Activated T-helper 9 cell treated with anti-CD3 and anti-CD28 coated beads, Interleukin-2, amount 50 U/mL, for 16 hours (primary cell): ENCODE results near the gene TPRX1.
"Not testable (repeated sequence)": the region's sequence is repeated elsewhere in the genome, so short reads cannot be mapped to it uniquely, and the experiment has no call there.

Source experiments
- DNase-seq: peaks from one replicate; pipeline ENCODE4 v3.0.0-alpha.2; 2020; ENCODE audit warnings: low read depth

Gene TPRX1

GRCh38 chr19:47766670-47767069 lies 37.7 kb downstream of the TPRX1 start:
- no peak for DNase-seq

GRCh38 chr19:47766359-47766620 lies 38.1 kb downstream of the TPRX1 start:
- DNase-seq, result no peak

GRCh38 chr19:47765523-47766358 lies 38.6 kb downstream of the TPRX1 start:
- DNase-seq, result peak; percentile 29

- not testable (repeated sequence) for DNase-seq
These were observed 39.6 kb downstream of the TPRX1 start for GRCh38 chr19:47764705-47765104.

- DNase-seq, result no peak
These were observed 41.6 kb downstream of the TPRX1 start for GRCh38 chr19:47762615-47763308.

GRCh38 chr19:47762151-47762550 lies 42.2 kb downstream of the TPRX1 start:
- DNase-seq, result no peak

GRCh38 chr19:47761566-47761965 lies 42.8 kb downstream of the TPRX1 start:
- DNase-seq, result no peak

GRCh38 chr19:47760632-47760999 lies 43.7 kb downstream of the TPRX1 start:
- DNase-seq, result no peak

- no peak for DNase-seq
These were observed 45.9 kb downstream of the TPRX1 start for GRCh38 chr19:47758443-47758804.

- no peak for DNase-seq
These were observed 46.5 kb downstream of the TPRX1 start for GRCh38 chr19:47757617-47758442.

- DNase-seq, result no peak
These were observed 47.3 kb downstream of the TPRX1 start for GRCh38 chr19:47756953-47757608.

- DNase-seq, result no peak
These were observed 47.8 kb downstream of the TPRX1 start for GRCh38 chr19:47756627-47756929.

- DNase-seq, result no peak
These were observed 48.4 kb downstream of the TPRX1 start for GRCh38 chr19:47755762-47756626.

GRCh38 chr19:47755065-47755761 lies 49.1 kb downstream of the TPRX1 start:
- no peak for DNase-seq

GRCh38 chr19:47754206-47755064 lies 49.9 kb downstream of the TPRX1 start:
- DNase-seq, result no peak

GRCh38 chr19:47752440-47753211 lies 51.7 kb downstream of the TPRX1 start:
- DNase-seq, result no peak
